Astrocyte (in vitro differentiated cells and primary cell): ENCODE measurements around the gene DTNB. TPM values are rescaled to one million over a fixed set of nuclear protein-coding genes. Genes with fewer than 3 reads are reported as not detected.

Source experiments
- DNase-seq: peaks from one replicate; pipeline ENCODE4 v3.0.0-alpha.2; 2010; ENCODE audit warnings: low read depth
- FAIRE-seq: peaks from 2 replicates; lab custom pipeline; 2011; peaks lifted over from hg19 to GRCh38; lab: Jason Lieb, UNC
- H2AFZ ChIP-seq: 2 replicates; pipeline ENCODE4 v1.6.0; 2012; ENCODE audit warnings: low read depth, low read length, inconsistent platforms
- H3K27ac ChIP-seq: 2 replicates; pipeline ENCODE4 v1.5.1; 2011; ENCODE audit warnings: low read depth, low read length, inconsistent platforms
- H3K27me3 ChIP-seq: 2 replicates; pipeline ENCODE4 v1.6.0; 2011; ENCODE audit warnings: low read length, inconsistent platforms; ENCODE audit not compliant: insufficient read depth
- H3K36me3 ChIP-seq: 2 replicates; pipeline ENCODE4 v1.5.1; 2011; ENCODE audit warnings: low read length, inconsistent platforms; ENCODE audit not compliant: insufficient read depth
- H3K4me1 ChIP-seq: 2 replicates; pipeline ENCODE4 v1.5.1; 2011; ENCODE audit warnings: low read length, inconsistent platforms; ENCODE audit not compliant: insufficient read depth
- H3K4me2 ChIP-seq: 2 replicates; pipeline ENCODE4 v1.6.0; 2012; ENCODE audit warnings: low read length, inconsistent platforms
- H3K4me3 ChIP-seq: 2 replicates; pipeline ENCODE4 v1.5.1; 2011; ENCODE audit warnings: low read depth, mild to moderate bottlenecking, low read length, inconsistent platforms; ENCODE audit not compliant: insufficient read depth
- H3K79me2 ChIP-seq: 2 replicates; pipeline ENCODE4 v1.6.0; 2012; ENCODE audit warnings: mild to moderate bottlenecking, low read length, inconsistent platforms; ENCODE audit not compliant: insufficient read depth
- H3K9ac ChIP-seq: 2 replicates; pipeline ENCODE4 v1.6.0; 2012; ENCODE audit warnings: mild to moderate bottlenecking, low read length, inconsistent platforms
- H3K9me3 ChIP-seq: 2 replicates; pipeline ENCODE4 v1.5.1; 2012; ENCODE audit warnings: low read depth, mild to moderate bottlenecking, low read length, inconsistent platforms; ENCODE audit not compliant: insufficient read depth
- H4K20me1 ChIP-seq: 2 replicates; pipeline ENCODE4 v1.6.0; 2012; ENCODE audit warnings: low read length, inconsistent platforms; ENCODE audit not compliant: insufficient read depth
- H3K27ac Mint-ChIP-seq: one replicate; pipeline ENCODE4 v1.8.0; 2021; ENCODE audit warnings: mild to moderate bottlenecking, mixed read lengths; ENCODE audit not compliant: unreplicated experiment
- H3K27me3 Mint-ChIP-seq: one replicate; pipeline ENCODE4 v1.8.0; 2021; ENCODE audit warnings: low read depth, mixed read lengths; ENCODE audit not compliant: unreplicated experiment
- H3K36me3 Mint-ChIP-seq: one replicate; pipeline ENCODE4 v1.8.0; 2021; ENCODE audit warnings: low read depth, mixed read lengths; ENCODE audit not compliant: unreplicated experiment
- H3K4me1 Mint-ChIP-seq: one replicate; pipeline ENCODE4 v1.8.0; 2021; ENCODE audit warnings: low read depth, mixed read lengths; ENCODE audit not compliant: unreplicated experiment
- H3K4me3 Mint-ChIP-seq: one replicate; pipeline ENCODE4 v1.8.0; 2021; ENCODE audit warnings: mild to moderate bottlenecking, moderate library complexity, mixed read lengths; ENCODE audit not compliant: unreplicated experiment
- H3K9me3 Mint-ChIP-seq: one replicate; pipeline ENCODE4 v1.8.0; 2021; ENCODE audit warnings: mild to moderate bottlenecking, mixed read lengths; ENCODE audit not compliant: unreplicated experiment
- CTCF ChIP-seq: IDR thresholded peaks from 2 replicates; pipeline ENCODE4 v1.5.1; 2011; ENCODE audit warnings: low read depth, mild to moderate bottlenecking, inconsistent platforms, low read length, moderate library complexity; ENCODE audit not compliant: insufficient read depth
- EZH2 ChIP-seq: IDR thresholded peaks from 2 replicates; pipeline ENCODE4 v1.6.1; 2012; ENCODE audit warnings: mild to moderate bottlenecking, low read length, inconsistent platforms; ENCODE audit not compliant: insufficient read depth
- total RNA-seq: library from RNA; stranded (reverse); gene quantifications from 2 replicates; pipeline ENCODE4 v1.2.1, GENCODE V29; 2021

Gene DTNB
- total RNA-seq, 1 donor from 2014 or later, result 5.1 TPM

- H3K79me2 ChIP-seq, result no peaks in the 10 kb centered on the region
- H3K27me3 ChIP-seq, result no peaks in the 10 kb centered on the region
- no peaks in the 10 kb centered on the region for H3K9me3 Mint-ChIP-seq
- H3K9ac ChIP-seq, result no peak overlapping the region
- TF ChIP-seq EZH2 (no peak), CTCF (no peak)
- no peak overlapping the region for H3K4me3 ChIP-seq
- H3K9me3 ChIP-seq, result no peaks in the 10 kb centered on the region
- no peaks in the 10 kb centered on the region for H3K4me1 Mint-ChIP-seq
- H3K4me2 ChIP-seq, result no peak overlapping the region
- H4K20me1 ChIP-seq, result no peaks in the 10 kb centered on the region
- H3K36me3 Mint-ChIP-seq, result no peaks in the 10 kb centered on the region
- FAIRE-seq, result no peak
- H3K36me3 ChIP-seq, result no peaks in the 10 kb centered on the region
- no peak overlapping the region for H2AFZ ChIP-seq
- no peak overlapping the region for H3K4me3 Mint-ChIP-seq
- no peak overlapping the region for H3K27ac ChIP-seq
- peak; percentile 5 for DNase-seq
- no peaks in the 10 kb centered on the region for H3K4me1 ChIP-seq
- H3K27me3 Mint-ChIP-seq, result peaks cover 49% of the 10 kb centered on the region
- no peak overlapping the region for H3K27ac Mint-ChIP-seq
Measured at GRCh38 chr2:25371253-25372241, 301.8 kb downstream of the DTNB start.

GRCh38 chr2:25369876-25370275, 303.5 kb downstream of the DTNB start:
- no peak overlapping the region for H3K4me2 ChIP-seq
- Mint-ChIP-seq H3K27ac (no peak overlapping the region), H3K9me3 (no peaks in the 10 kb centered on the region), H3K27me3 (peaks cover 45% of the 10 kb centered on the region), H3K36me3 (no peaks in the 10 kb centered on the region), H3K4me1 (no peaks in the 10 kb centered on the region), H3K4me3 (no peak overlapping the region)
- no peaks in the 10 kb centered on the region for H3K9me3 ChIP-seq
- H3K79me2 ChIP-seq, result no peaks in the 10 kb centered on the region
- H2AFZ ChIP-seq, result no peak overlapping the region
- FAIRE-seq, result no peak
- H3K36me3 ChIP-seq, result no peaks in the 10 kb centered on the region
- DNase-seq, result no peak
- H3K4me3 ChIP-seq, result no peak overlapping the region
- TF ChIP-seq EZH2 (no peak), CTCF (no peak)
- no peak overlapping the region for H3K27ac ChIP-seq
- no peaks in the 10 kb centered on the region for H3K4me1 ChIP-seq
- H4K20me1 ChIP-seq, result no peaks in the 10 kb centered on the region
- no peak overlapping the region for H3K9ac ChIP-seq
- no peaks in the 10 kb centered on the region for H3K27me3 ChIP-seq

- Histone ChIP-seq H3K9ac (no peak overlapping the region), H4K20me1 (no peaks in the 10 kb centered on the region), H3K27me3 (no peaks in the 10 kb centered on the region), H3K9me3 (no peaks in the 10 kb centered on the region), H3K4me3 (no peak overlapping the region), H3K36me3 (no peaks in the 10 kb centered on the region), H2AFZ (no peak overlapping the region), H3K4me1 (no peaks in the 10 kb centered on the region), H3K4me2 (no peak overlapping the region), H3K79me2 (no peaks in the 10 kb centered on the region), H3K27ac (no peak overlapping the region)
- no peaks in the 10 kb centered on the region for H3K4me1 Mint-ChIP-seq
- TF ChIP-seq EZH2 (no peak), CTCF (no peak)
- DNase-seq (no peak), FAIRE-seq (no peak)
- no peak overlapping the region for H3K4me3 Mint-ChIP-seq
- peaks cover 45% of the 10 kb centered on the region for H3K27me3 Mint-ChIP-seq
- H3K27ac Mint-ChIP-seq, result no peak overlapping the region
- H3K36me3 Mint-ChIP-seq, result no peaks in the 10 kb centered on the region
- H3K9me3 Mint-ChIP-seq, result no peaks in the 10 kb centered on the region
Measured at GRCh38 chr2:25369439-25369838, 303.9 kb downstream of the DTNB start.
